GM12878 (cell line): ENCODE measurements around the gene TAF4. TPM values are rescaled to one million over a fixed set of nuclear protein-coding genes. Genes with fewer than 3 reads are reported as not detected.

Experiments used
- ATAC-seq: fragments of 200-7000 bp; cut with Tn5 transposase; 3 replicates; pipeline ENCODE4 v1.9.1; 2020; ENCODE audit warnings: mild to moderate bottlenecking, moderate library complexity
- BruUV-seq: library from RNA; stranded (reverse); fragments of 400-500 nt; replicated peaks from 2 replicates; lab custom pipeline; 2021; lab: Mats Ljungman, UMichigan
- CTCF ChIA-PET: fragments of 300-600 bp; sonication (Branson Sonifier 250); formaldehyde crosslinking; extraction: SDS; loops from one replicate; lab custom pipeline; 2021; ENCODE audit warnings: inconsistent platforms; lab: Yijun Ruan, JAX
- POLR2A ChIA-PET: fragments of 350-600 bp; formaldehyde crosslinking; extraction: SDS; loops from one replicate; lab custom pipeline; 2021; ENCODE audit warnings: inconsistent platforms; lab: Charles Lee
- RAD21 ChIA-PET: fragments of 300-600 bp; sonication (Branson Sonifier 250); formaldehyde crosslinking; loops from one replicate; lab custom pipeline; 2023; ENCODE audit warnings: antibody characterized with exemption; ENCODE audit not compliant: unreplicated experiment; lab: Charles Lee
- SMC1A ChIA-PET: fragments of 300-600 bp; sonication (Branson Sonifier 250); formaldehyde crosslinking; loops from one replicate; lab custom pipeline; 2023; ENCODE audit not compliant: unreplicated experiment, uncharacterized antibody; lab: Charles Lee
- DNase-seq: peaks from one replicate; pipeline ENCODE4 v3.0.0-alpha.2; 2011; ENCODE audit warnings: low read depth, low spot score
- FAIRE-seq: peaks from 3 replicates; lab custom pipeline; 2011; peaks lifted over from hg19 to GRCh38; lab: Jason Lieb, UNC
- H2AFZ ChIP-seq: 2 replicates; pipeline ENCODE4 v1.6.0; 2011; ENCODE audit warnings: low read depth, low read length, control low read depth; ENCODE audit not compliant: control insufficient read depth
- H3K27ac ChIP-seq: 2 replicates; pipeline ENCODE4 v1.5.1; 2011; ENCODE audit warnings: control low read depth; ENCODE audit not compliant: control insufficient read depth, insufficient read depth
- H3K27me3 ChIP-seq, 2 experiments: replicated peaks in 1 of 2; 2 replicates each; pipeline versions ENCODE4 v1.6.0 to v1.6.1; 2011; ENCODE audit warnings: low read length in 1 of 2; ENCODE audit not compliant: control insufficient read depth in 2 of 2, insufficient read depth in 2 of 2
- H3K36me3 ChIP-seq, 2 experiments: 2 replicates each; pipeline ENCODE4 v1.5.1; 2011; ENCODE audit warnings: low read length in 1 of 2; ENCODE audit not compliant: control insufficient read depth in 2 of 2, insufficient read depth in 2 of 2
- H3K4me1 ChIP-seq: 2 replicates; pipeline ENCODE4 v1.6.1; 2011; ENCODE audit warnings: mild to moderate bottlenecking, low read length, moderate library complexity, mixed read lengths; ENCODE audit not compliant: control insufficient read depth, insufficient read depth
- H3K4me2 ChIP-seq: 2 replicates; pipeline ENCODE4 v1.6.0; 2011; ENCODE audit warnings: control low read depth; ENCODE audit not compliant: control insufficient read depth, insufficient read depth
- H3K4me3 ChIP-seq: fragments of 200-600 bp; sonication (generic); 2 replicates; pipeline ENCODE4 v1.5.1; 2016
- H3K79me2 ChIP-seq: 2 replicates; pipeline ENCODE4 v1.6.0; 2011; ENCODE audit warnings: low read length; ENCODE audit not compliant: control insufficient read depth, insufficient read depth
- H3K9ac ChIP-seq: 2 replicates; pipeline ENCODE4 v1.8.0; 2011; ENCODE audit warnings: low read length, control low read depth, mixed read lengths; ENCODE audit not compliant: control insufficient read depth, insufficient read depth
- H3K9me3 ChIP-seq: replicated peaks from 3 replicates; pipeline ENCODE4 v1.5.1; 2011; ENCODE audit warnings: mild to moderate bottlenecking, low read length; ENCODE audit not compliant: control insufficient read depth, insufficient read depth
- H4K20me1 ChIP-seq: 2 replicates; pipeline ENCODE4 v1.6.0; 2011; ENCODE audit not compliant: control insufficient read depth, insufficient read depth
- FOXK2 ChIP-seq: fragments of 450-650 bp; IDR thresholded peaks from 2 replicates; pipeline ENCODE4 v1.6.1; 2017; ENCODE audit warnings: mild to moderate bottlenecking, moderate library complexity
- HCFC1 ChIP-seq: fragments of 150-350 bp; IDR thresholded peaks from 2 replicates; pipeline ENCODE4 v1.6.1; 2014; ENCODE audit warnings: low read length
- IKZF1 ChIP-seq: fragments of 450-650 bp; conservative IDR thresholded peaks from 2 replicates; pipeline ENCODE4 v1.6.1; 2017; ENCODE audit warnings: antibody characterized with exemption, mild to moderate bottlenecking
- PAX8 ChIP-seq: fragments of 450-650 bp; IDR thresholded peaks from 2 replicates; pipeline ENCODE4 v1.6.1; 2017; ENCODE audit warnings: mild to moderate bottlenecking, moderate library complexity
- PBX3 ChIP-seq: IDR thresholded peaks from 2 replicates; pipeline ENCODE4 v1.6.1; 2011; ENCODE audit warnings: mild to moderate bottlenecking, low read depth, low read length, moderate library complexity; ENCODE audit not compliant: insufficient replicate concordance
- PKNOX1 ChIP-seq: fragments of 450-650 bp; IDR thresholded peaks from 2 replicates; pipeline ENCODE4 v1.6.1; 2016; ENCODE audit warnings: mild to moderate bottlenecking
- RAD21 ChIP-seq: IDR thresholded peaks from 2 replicates; pipeline ENCODE4 v1.6.1; 2011; ENCODE audit warnings: mild to moderate bottlenecking, low read depth, low read length, moderate library complexity; ENCODE audit not compliant: insufficient read depth
- RB1 ChIP-seq: fragments of 450-650 bp; formaldehyde crosslinking; IDR thresholded peaks from 2 replicates; pipeline ENCODE4 v1.6.1; 2017; ENCODE audit warnings: mild to moderate bottlenecking, borderline replicate concordance
- SPI1 ChIP-seq: IDR thresholded peaks from 2 replicates; pipeline ENCODE4 v1.6.1; 2011; ENCODE audit warnings: low read depth, mild to moderate bottlenecking, low read length, moderate library complexity, borderline replicate concordance; ENCODE audit not compliant: insufficient read depth
- STAT3 ChIP-seq: IDR thresholded peaks from 2 replicates; pipeline ENCODE4 v1.6.1; 2011; ENCODE audit warnings: low read depth, low read length, improper control_type of control experiment
- YBX1 ChIP-seq: fragments of 450-650 bp; IDR thresholded peaks from 2 replicates; pipeline ENCODE4 v1.6.1; 2016; ENCODE audit warnings: antibody characterized with exemption
- YY1 ChIP-seq: IDR thresholded peaks from 2 replicates; pipeline ENCODE4 v1.6.1; 2011; ENCODE audit warnings: low read depth, mild to moderate bottlenecking, low read length
- ZBTB33 ChIP-seq: fragments of 450-650 bp; IDR thresholded peaks from 2 replicates; pipeline ENCODE4 v1.6.1; 2017; ENCODE audit warnings: mild to moderate bottlenecking
- ZNF274 ChIP-seq: IDR thresholded peaks from one replicate; pipeline ENCODE4 v1.8.0; 2011; ENCODE audit not compliant: insufficient read length, insufficient read depth
- ZNF622 ChIP-seq: fragments of 450-650 bp; IDR thresholded peaks from 2 replicates; pipeline ENCODE4 v1.6.1; 2017; ENCODE audit warnings: mild to moderate bottlenecking, inconsistent platforms
- ZNF687 ChIP-seq: fragments of 450-650 bp; IDR thresholded peaks from 2 replicates; pipeline ENCODE4 v1.6.1; 2017; ENCODE audit warnings: mild to moderate bottlenecking, moderate library complexity
- ZZZ3 ChIP-seq: IDR thresholded peaks from 2 replicates; pipeline ENCODE4 v1.6.1; 2011; ENCODE audit warnings: low read depth; ENCODE audit not compliant: control insufficient read depth, insufficient read length
- WGBS: methylation state at CpG from one replicate; pipeline ENCODE4 v1.1.6; 2016; ENCODE audit warnings: low lambda C conversion rate; ENCODE audit not compliant: insufficient replicate concordance, insufficient coverage; ENCODE audit errors: missing lambda C conversion rate; 5-methylcytosine and 5-hydroxymethylcytosine counted together
- in situ Hi-C: fragments of 300-500 bp; cut with MboI; formaldehyde crosslinking; loops from 9 replicates; pipeline ENCODE4 v1.14.3; 2018; ENCODE audit warnings: mixed read lengths
- intact Hi-C: fragments of 100-400 bp; cut with micrococcal nuclease; formaldehyde crosslinking; loops from one replicate; pipeline ENCODE4 v1.14.2; 2022; ENCODE audit not compliant: unreplicated experiment
- polyA plus RNA-seq, 11 experiments: library from polyadenylated mRNA; depleted of rRNA in 4 of 11; unstranded in 6 of 11; stranded (reverse) in 5 of 11; fragments of >200 nt; fragmentation: Nextera tagmentation in 4 of 11; fragmentation: Illumina TruSeq in 1 of 11; extraction: Ambion mirVana in 4 of 11; extraction: Trizol in 1 of 11; gene quantifications; 1 replicate in 1 of 11; 2 replicates in 10 of 11; pipeline versions ENCODE4 v1.2.1 to v1.2.3, GENCODE V29; 2011 to 2016; ENCODE audit warnings: inconsistent platforms in 2 of 11, missing spikeins in 2 of 11, low read depth in 1 of 11
- total RNA-seq, 4 experiments: library from RNA; depleted of rRNA in 3 of 4; stranded (reverse); fragments of >200 nt in 3 of 4; fragmentation: Illumina TruSeq in 1 of 4; extraction: Trizol in 1 of 4; gene quantifications; 2 replicates each; pipeline versions ENCODE4 v1.2.1 to v1.2.3, GENCODE V29; 2013 to 2021

TAF4 gene
- total and polyA plus RNA-seq, 10 of the 15 experiments (the other 5 are each of a cell fraction or from before 2014, with no cell fraction given) = 0.39 to 16.9 (median 3.4) TPM

GRCh38 chr20:62029949-62030348, 35.7 kb downstream of the TAF4 start:
- Histone ChIP-seq H3K27ac (peak overlapping the region; percentile 57), H3K79me2 (peaks cover 26% of the 10 kb centered on the region), H3K4me3 (no peak overlapping the region), H3K36me3 (peaks cover 0 to 2% of the 10 kb centered on the region in 2 experiments; a peak in 2 of 4 replicates), H2AFZ (no peak overlapping the region), H4K20me1 (peaks cover 3% of the 10 kb centered on the region; the same call in 1 of the 2 replicates), H3K27me3 (no peaks in the 10 kb centered on the region), H3K9ac (no peak overlapping the region), H3K4me1 (peaks cover 22% of the 10 kb centered on the region), H3K9me3 (no peaks in the 10 kb centered on the region; the same call in 2 of the 3 replicates), H3K4me2 (peak overlapping the region; percentile 32)
- 96% methylated on average over 19 of the region's 20 CpGs for WGBS
- intact Hi-C loops = no loop called here
- DNase-seq (no peak), ATAC-seq (no peak), FAIRE-seq (no peak)
- in situ Hi-C loops = no loop called here
- POLR2A ChIA-PET = no interaction called here
- SMC1A ChIA-PET = no interaction called here
- CTCF ChIA-PET = no interaction called here
- RAD21 ChIA-PET = interaction anchor here (0.6 kb wide), 1 partner anchor 990 kb away, joined by 3 read pairs; no protein-coding TSS in a partner anchor
- no TSS peak for BruUV-seq
- TF ChIP-seq FOXK2 = no peak
- no peak for TF ChIP-seq YY1
- no peak for TF ChIP-seq HCFC1
- no peak for TF ChIP-seq RB1
- TF ChIP-seq PAX8 = no peak
- TF ChIP-seq YBX1 = no peak
- TF ChIP-seq ZZZ3 = no peak
- no peak for TF ChIP-seq PBX3
- TF ChIP-seq PKNOX1 = no peak
- no peak for TF ChIP-seq ZNF622
- TF ChIP-seq SPI1 = no peak
- no peak for TF ChIP-seq ZNF274
- TF ChIP-seq STAT3 = no peak
- TF ChIP-seq ZNF687 = no peak
- TF ChIP-seq ZBTB33 = no peak
- no peak for TF ChIP-seq RAD21
- TF ChIP-seq IKZF1 = no peak
